H1 (cell line): Measurements from ENCODE around the gene SMYD3. TPM values are rescaled to one million over a fixed set of nuclear protein-coding genes. Genes with fewer than 3 reads are reported as not detected.

ENCODE experiments used
- CBX8 ChIP-seq: fragments of 300-800, 300-1000 bp; sonication (generic); IDR thresholded peaks from 2 replicates; pipeline ENCODE4 v1.7.1; 2016; ENCODE audit warnings: low read depth, low read length, borderline replicate concordance
- POLR2A ChIP-seq, 2 experiments: IDR thresholded peaks; 1 replicate in 1 of 2; 2 replicates in 1 of 2; pipeline ENCODE4 v1.6.1; 2011; ENCODE audit warnings: low read depth in 2 of 2, low read length in 2 of 2, mild to moderate bottlenecking in 2 of 2; ENCODE audit errors: control extremely low read depth in 1 of 2
- polyA plus RNA-seq, 7 experiments: library from polyadenylated mRNA; depleted of rRNA in 3 of 7; stranded (reverse) in 5 of 7; unstranded in 2 of 7; fragments of >200 nt in 5 of 7; fragments of 200-250 nt in 2 of 7; gene quantifications; 1 replicate in 5 of 7; 2 replicates in 1 of 7; 4 replicates in 1 of 7; pipeline versions ENCODE4 v1.2.1 to v1.2.3, GENCODE V29; 2011 to 2013; ENCODE audit warnings: missing spikeins in 2 of 7, mixed read lengths in 2 of 7
- total RNA-seq: library from RNA; stranded (reverse); fragmentation: NEBNext Ultra II Directional; extraction: Animal tissue kit (Norgen Biotek cat#: 25700); gene quantifications from 2 replicates; pipeline ENCODE4 v1.2.1, GENCODE V29; 2021

SMYD3 gene
- total and polyA plus RNA-seq, 2 of the 8 experiments (the other 6 are each of a cell fraction or from before 2014, with no cell fraction given), result 17.3 to 25.4 TPM

DNA sequence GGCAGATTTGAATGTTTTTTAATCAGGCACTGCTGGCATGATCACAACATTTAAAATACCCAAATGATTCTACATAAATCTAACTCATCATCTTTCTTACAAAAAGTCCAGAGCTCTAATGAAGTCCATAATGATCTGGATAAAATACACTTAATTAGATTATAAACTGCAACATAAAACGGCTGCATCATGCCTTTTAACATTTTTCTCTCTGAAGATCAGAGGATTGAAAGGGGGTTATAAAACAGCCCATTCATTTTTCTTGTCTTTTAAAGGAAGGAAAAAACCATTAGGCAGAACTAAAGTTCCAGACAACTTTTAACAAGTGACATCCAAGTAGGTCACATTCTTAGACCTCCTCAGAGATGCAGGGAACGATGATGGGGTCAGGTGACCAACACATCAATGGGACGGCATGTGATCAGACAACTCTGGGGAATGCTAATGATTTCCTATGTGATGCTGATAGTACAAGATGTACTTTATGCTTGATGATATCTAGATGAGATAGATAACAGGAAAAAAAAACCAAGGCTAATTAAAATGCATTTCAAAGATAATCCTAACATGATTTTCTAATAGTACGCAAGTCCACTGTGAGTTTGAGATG, 455.1 kb downstream of the SMYD3 start (continued):
- TF ChIP-seq CBX8, result no peak
- TF ChIP-seq POLR2A (IDR thresholded peaks at IDR 0.05; ENCODE audit: control extremely low read depth in 1 of 2, low read depth in 2 of 2, low read length in 2 of 2), result no peak
